ENCODE results near the gene COL13A1. TPM values are rescaled to one million over a fixed set of nuclear protein-coding genes. Genes with fewer than 3 reads are reported as not detected.

COL13A1 gene
- total and polyA plus RNA-seq, 2 experiments from 2014 or later: 5.2 to 8.6 TPM

DNA sequence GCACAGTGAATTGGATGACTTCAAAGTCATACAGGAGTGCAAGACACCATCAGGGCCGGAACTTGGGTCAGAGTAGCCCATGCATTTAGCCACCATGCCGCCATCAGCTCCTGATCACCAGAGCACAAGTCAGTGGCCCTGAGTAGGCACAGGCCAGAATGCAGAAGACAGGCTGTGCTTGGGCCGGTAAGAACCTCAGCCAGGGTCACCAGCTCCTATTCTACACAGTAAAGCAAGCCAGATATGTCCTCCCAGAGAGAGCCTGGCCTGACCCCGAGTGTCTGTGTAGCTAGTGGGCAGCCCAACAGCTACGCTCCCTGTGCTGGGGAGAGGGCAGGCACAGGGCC is 44.5 kb upstream of the COL13A1 start (continued):
- no peak for TF ChIP-seq STAT1 (IDR thresholded peaks at IDR 0.05; ENCODE audit: unreplicated experiment)

- H4K20me1 ChIP-seq (replicated peaks; ENCODE audit: insufficient read depth): no peaks in the 10 kb centered on the region
- H3F3A ChIP-seq (replicated peaks; ENCODE audit: low read depth): no peaks in the 10 kb centered on the region
- Mint-ChIP-seq H3K27ac (no peak overlapping the region), H3K9me3 (no peaks in the 10 kb centered on the region), H3K4me3 (no peak overlapping the region), H3K36me3 (ENCODE audit: low read depth) (no peaks in the 10 kb centered on the region), H3K4me1 (no peaks in the 10 kb centered on the region), H3K27me3 (ENCODE audit: insufficient read depth, low read depth, poor library complexity) (no peaks in the 10 kb centered on the region)
- DNase-seq (ENCODE audit: low spot score) (no peak), ATAC-seq (peak; percentile 65)
- no peaks in the 10 kb centered on the region for H3K79me2 ChIP-seq (replicated peaks; ENCODE audit: insufficient read depth)
- no peaks in the 10 kb centered on the region for H3K4me1 ChIP-seq (ENCODE audit: insufficient read depth)
- H3K27ac ChIP-seq (ENCODE audit: low read depth): no peak overlapping the region
- no peak overlapping the region for H2AFZ ChIP-seq
- H3K36me3 ChIP-seq (ENCODE audit: insufficient read depth): no peaks in the 10 kb centered on the region
- no peaks in the 10 kb centered on the region for H3K27me3 ChIP-seq (ENCODE audit: insufficient read depth)
- H3K9me2 ChIP-seq (ENCODE audit: insufficient read depth): no peaks in the 10 kb centered on the region; the same call in 1 of the 2 replicates
- TF ChIP-seq EZH2 (IDR thresholded peaks at IDR 0.05; ENCODE audit: low read depth, unreplicated experiment) (no peak), JUNB (IDR thresholded peaks at IDR 0.05; ENCODE audit: unreplicated experiment) (no peak), ZNF114 (CRISPR knock-in tag; IDR thresholded peaks at IDR 0.05) (no peak), EZH2phosphoT487 (IDR thresholded peaks at IDR 0.05; ENCODE audit: unreplicated experiment) (no peak), REST (IDR thresholded peaks at IDR 0.05; ENCODE audit: unreplicated experiment) (no peak), POLR2AphosphoS5 (IDR thresholded peaks at IDR 0.05; ENCODE audit: low read depth) (no peak), ZNF462 (CRISPR knock-in tag; IDR thresholded peaks at IDR 0.05) (no peak), NANOG (IDR thresholded peaks at IDR 0.05; ENCODE audit: borderline replicate concordance) (no peak), CTCF (conservative IDR thresholded peaks at IDR 0.05; ENCODE audit: low read depth in 2 of 2) (no peak), STAT1 (IDR thresholded peaks at IDR 0.05; ENCODE audit: unreplicated experiment) (no peak), ZNF331 (CRISPR knock-in tag; IDR thresholded peaks at IDR 0.05; ENCODE audit: low read depth) (no peak), CREB1 (CRISPR knock-in tag; IDR thresholded peaks at IDR 0.05; ENCODE audit: low read depth) (no peak)
- TF ChIP-seq, protein P1, sequence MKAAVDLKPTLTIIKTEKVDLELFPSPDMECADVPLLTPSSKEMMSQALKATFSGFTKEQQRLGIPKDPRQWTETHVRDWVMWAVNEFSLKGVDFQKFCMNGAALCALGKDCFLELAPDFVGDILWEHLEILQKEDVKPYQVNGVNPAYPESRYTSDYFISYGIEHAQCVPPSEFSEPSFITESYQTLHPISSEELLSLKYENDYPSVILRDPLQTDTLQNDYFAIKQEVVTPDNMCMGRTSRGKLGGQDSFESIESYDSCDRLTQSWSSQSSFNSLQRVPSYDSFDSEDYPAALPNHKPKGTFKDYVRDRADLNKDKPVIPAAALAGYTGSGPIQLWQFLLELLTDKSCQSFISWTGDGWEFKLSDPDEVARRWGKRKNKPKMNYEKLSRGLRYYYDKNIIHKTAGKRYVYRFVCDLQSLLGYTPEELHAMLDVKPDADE (IDR thresholded peaks at IDR 0.05): no peak
- no peak overlapping the region for H3K4me3 ChIP-seq
- no peak overlapping the region for H3K4me2 ChIP-seq
Measured at GRCh38 chr10:69757553-69758309, 44.0 kb upstream of the COL13A1 start.
